ENCODE measurements around the gene RAB11FIP4.
A peak's percentile ranks its signal among the peaks of the same experiment; 100 is the strongest.
"Not testable (repeated sequence)": the region's sequence is repeated elsewhere in the genome, so short reads cannot be mapped to it uniquely, and the experiment has no call there.

RAB11FIP4 gene

GRCh38 chr17:31391496-31391949 is at the start of gene RAB11FIP4:
RAB11FIP4 (plus strand) TSS chr17:31391675; CDS start chr17:31391853, 178 bp downstream.
- FAIRE-seq, result no peak

- FAIRE-seq, result not testable (repeated sequence)
Observed at GRCh38 chr17:31345191-31345747, 46.2 kb upstream of the RAB11FIP4 start.

GRCh38 chr17:31349454-31349853 is 42.0 kb upstream of the RAB11FIP4 start:
- FAIRE-seq, result no peak

- no peak for FAIRE-seq
Observed at GRCh38 chr17:31355935-31356334, 35.5 kb upstream of the RAB11FIP4 start.

GRCh38 chr17:31357091-31357490 is 34.4 kb upstream of the RAB11FIP4 start:
- no peak for FAIRE-seq

- FAIRE-seq, result peak; percentile 38
Observed at GRCh38 chr17:31357839-31358394, 33.6 kb upstream of the RAB11FIP4 start.

GRCh38 chr17:31364012-31364411 is 27.5 kb upstream of the RAB11FIP4 start:
- no peak for FAIRE-seq

GRCh38 chr17:31366088-31366487 is 25.4 kb upstream of the RAB11FIP4 start:
- no peak for FAIRE-seq

- FAIRE-seq, result no peak
Observed at GRCh38 chr17:31369266-31369665, 22.2 kb upstream of the RAB11FIP4 start.

GRCh38 chr17:31371511-31372097 is 19.9 kb upstream of the RAB11FIP4 start:
- no peak for FAIRE-seq

GRCh38 chr17:31373150-31374093 is 18.1 kb upstream of the RAB11FIP4 start:
- no peak for FAIRE-seq

GRCh38 chr17:31374094-31374447 is 17.4 kb upstream of the RAB11FIP4 start:
- no peak for FAIRE-seq

GRCh38 chr17:31374503-31374902 is 17.0 kb upstream of the RAB11FIP4 start:
- FAIRE-seq, result no peak

GRCh38 chr17:31378638-31379037 is 12.8 kb upstream of the RAB11FIP4 start:
- FAIRE-seq, result no peak

GRCh38 chr17:31379597-31380205 is 11.8 kb upstream of the RAB11FIP4 start:
- FAIRE-seq, result no peak

- FAIRE-seq, result no peak
Observed at GRCh38 chr17:31381165-31381668, 10.3 kb upstream of the RAB11FIP4 start.

- not testable (repeated sequence) for FAIRE-seq
Observed at GRCh38 chr17:31382668-31383275, 8.7 kb upstream of the RAB11FIP4 start.

GRCh38 chr17:31383488-31383887 is 8.0 kb upstream of the RAB11FIP4 start:
- not testable (repeated sequence) for FAIRE-seq

- FAIRE-seq, result no peak
Observed at GRCh38 chr17:31385428-31386285, 5.8 kb upstream of the RAB11FIP4 start.

- FAIRE-seq, result no peak
Observed at GRCh38 chr17:31386542-31387075, 4.9 kb upstream of the RAB11FIP4 start.

GRCh38 chr17:31387438-31387837 is 4.0 kb upstream of the RAB11FIP4 start:
- no peak for FAIRE-seq

All from colon (tissue), 2 donors.